ENCODE results near the gene CLEC20A.

DNA sequence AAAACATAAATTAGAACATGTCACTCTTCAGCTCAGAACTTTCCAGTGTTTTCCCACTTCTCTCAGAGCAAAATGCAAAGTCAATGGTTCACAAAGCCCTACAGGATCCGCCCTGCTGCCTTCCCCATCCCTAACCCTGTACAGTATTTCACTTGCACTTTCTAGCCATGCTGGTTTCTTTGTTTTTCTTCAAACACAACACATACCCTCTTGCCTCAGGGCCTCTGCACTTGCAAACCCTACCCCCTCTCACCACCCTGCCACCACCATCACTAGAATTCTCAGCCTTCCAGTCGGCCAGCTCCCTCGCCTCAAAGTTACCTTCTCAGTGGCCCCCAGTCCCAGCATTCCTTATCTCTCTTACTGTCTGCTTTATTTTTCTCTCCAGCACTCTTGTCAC, 33.7 kb upstream of the CLEC20A start:
- TF ChIP-seq, protein P1, sequence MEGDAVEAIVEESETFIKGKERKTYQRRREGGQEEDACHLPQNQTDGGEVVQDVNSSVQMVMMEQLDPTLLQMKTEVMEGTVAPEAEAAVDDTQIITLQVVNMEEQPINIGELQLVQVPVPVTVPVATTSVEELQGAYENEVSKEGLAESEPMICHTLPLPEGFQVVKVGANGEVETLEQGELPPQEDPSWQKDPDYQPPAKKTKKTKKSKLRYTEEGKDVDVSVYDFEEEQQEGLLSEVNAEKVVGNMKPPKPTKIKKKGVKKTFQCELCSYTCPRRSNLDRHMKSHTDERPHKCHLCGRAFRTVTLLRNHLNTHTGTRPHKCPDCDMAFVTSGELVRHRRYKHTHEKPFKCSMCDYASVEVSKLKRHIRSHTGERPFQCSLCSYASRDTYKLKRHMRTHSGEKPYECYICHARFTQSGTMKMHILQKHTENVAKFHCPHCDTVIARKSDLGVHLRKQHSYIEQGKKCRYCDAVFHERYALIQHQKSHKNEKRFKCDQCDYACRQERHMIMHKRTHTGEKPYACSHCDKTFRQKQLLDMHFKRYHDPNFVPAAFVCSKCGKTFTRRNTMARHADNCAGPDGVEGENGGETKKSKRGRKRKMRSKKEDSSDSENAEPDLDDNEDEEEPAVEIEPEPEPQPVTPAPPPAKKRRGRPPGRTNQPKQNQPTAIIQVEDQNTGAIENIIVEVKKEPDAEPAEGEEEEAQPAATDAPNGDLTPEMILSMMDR (IDR thresholded peaks at IDR 0.05), result no peak
- no peak for TF ChIP-seq POLR2A (IDR thresholded peaks at IDR 0.05)

Data from right lobe of liver (tissue), 4 donors.